Stimulated activated CD4-positive, alpha-beta T cell treated with anti-CD3 and anti-CD28 coated beads, Interleukin-1b, Interleukin-23, amount 100 ng/mL, for 48 hours (primary cell): Measurements from ENCODE around the gene TGFB1.

Source experiments
- DNase-seq: peaks from one replicate; pipeline ENCODE4 v3.0.0-alpha.2; 2020

TGFB1 gene

DNA sequence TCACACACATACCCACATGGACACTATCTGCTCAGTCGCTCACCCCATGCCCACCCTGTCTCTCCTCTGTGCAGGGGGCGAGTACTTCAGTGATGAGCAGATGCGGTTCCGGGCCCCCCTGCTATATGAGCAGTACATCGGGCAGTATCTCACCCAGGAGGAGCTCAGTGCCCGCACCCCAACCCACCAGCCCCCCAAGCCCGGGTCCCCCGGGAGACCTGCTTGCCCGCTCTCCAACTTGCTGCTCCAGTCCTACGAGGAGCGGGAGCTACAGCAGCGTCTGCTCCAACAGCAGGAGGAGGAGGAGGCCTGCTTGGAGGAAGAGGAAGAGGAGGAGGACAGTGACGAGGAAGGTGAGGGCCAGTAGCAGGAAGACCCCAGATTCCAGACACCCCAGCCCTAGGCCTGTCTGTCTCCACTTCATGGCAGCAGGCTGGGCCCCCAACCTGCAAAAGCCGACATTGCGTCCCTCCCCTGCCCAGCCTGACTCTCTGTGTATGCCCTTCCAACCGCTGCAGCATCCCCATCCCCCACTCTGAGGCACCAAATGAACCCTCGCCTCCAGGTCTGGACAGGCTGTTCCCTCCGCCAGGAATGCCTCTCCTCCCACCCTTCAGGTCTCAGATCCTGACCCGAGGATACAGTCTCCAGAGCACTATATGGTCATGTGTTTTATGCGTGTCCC, 34.1 kb downstream of the TGFB1 start:
- no peak for DNase-seq

DNA sequence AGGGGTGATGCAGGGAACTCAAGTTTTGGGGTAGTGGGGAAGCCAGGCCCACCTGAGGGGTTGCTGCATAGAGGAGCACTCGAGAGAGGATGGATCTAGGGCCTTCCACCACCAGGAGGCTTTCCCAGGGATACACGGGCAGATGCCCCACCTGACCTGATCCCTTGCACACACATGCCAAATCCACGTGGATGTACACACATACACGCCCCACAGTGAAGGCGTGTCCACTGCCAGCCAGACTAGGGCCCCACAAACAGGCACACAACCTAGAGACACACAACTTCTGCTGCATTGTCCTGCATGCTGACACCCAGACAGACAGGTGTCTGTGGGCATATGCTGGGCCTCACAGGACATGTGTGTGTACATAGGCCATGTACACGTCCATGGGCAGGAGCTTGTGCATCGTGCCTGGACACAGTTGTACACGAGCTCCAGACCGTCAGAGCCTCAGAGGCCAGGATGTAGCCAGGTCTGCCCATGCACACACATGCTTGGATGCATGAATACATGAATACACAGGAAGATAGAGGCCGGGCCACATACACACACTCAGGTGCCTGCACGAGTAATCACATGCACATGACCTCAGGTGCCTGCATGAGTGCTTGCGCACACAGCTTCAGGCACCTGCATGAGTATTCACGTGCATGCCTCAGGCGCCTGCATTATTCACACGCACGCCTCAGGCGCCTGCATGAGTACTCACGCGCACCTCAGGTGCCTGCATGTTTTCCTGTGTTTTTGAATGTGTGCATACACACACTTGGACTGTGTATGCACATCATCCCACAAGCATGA, 34.8 kb downstream of the TGFB1 start:
- DNase-seq = no peak

- no peak for DNase-seq
Observed at GRCh38 chr19:41316306-41316920, 37.3 kb downstream of the TGFB1 start.

DNA sequence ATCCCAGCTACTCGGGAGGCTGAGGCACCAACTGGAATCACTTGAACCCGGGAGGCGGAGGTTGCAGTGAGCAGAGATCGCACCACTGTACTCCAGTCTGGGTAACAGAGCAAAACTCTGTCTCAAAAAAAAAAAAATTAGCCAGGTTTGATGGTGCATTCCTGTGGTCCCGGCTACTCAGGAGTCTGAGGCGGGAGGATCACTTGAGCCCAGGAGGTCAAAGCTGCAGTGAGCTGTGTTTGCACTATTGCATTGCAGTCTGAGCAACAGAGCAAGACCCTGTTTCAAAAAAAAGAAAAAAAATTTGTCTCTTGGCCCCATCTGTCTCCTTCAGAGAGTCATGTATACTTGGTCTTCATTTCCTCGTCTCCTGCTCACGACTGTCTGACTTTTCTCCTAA, 42.1 kb downstream of the TGFB1 start:
- no peak for DNase-seq

DNA sequence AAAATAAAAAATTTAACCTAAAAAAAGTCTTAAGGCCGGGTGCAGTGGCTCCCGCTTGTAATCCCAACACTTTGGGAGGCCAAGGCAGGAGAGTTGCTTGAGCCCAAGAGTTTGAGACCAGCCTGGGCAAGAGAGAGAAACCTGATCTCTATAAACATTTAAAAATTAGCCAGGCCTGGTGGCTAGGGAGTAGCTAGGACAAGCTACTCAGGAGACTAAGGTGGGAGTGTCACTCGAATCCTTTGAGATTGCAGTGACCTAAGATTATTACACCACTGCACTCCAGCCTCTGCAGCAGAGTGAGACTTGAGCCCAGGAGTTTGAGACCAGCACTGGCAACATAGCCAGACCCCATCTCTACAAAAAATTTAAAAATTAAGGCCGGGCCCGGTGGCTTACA, 42.6 kb downstream of the TGFB1 start:
- DNase-seq = no peak

DNA sequence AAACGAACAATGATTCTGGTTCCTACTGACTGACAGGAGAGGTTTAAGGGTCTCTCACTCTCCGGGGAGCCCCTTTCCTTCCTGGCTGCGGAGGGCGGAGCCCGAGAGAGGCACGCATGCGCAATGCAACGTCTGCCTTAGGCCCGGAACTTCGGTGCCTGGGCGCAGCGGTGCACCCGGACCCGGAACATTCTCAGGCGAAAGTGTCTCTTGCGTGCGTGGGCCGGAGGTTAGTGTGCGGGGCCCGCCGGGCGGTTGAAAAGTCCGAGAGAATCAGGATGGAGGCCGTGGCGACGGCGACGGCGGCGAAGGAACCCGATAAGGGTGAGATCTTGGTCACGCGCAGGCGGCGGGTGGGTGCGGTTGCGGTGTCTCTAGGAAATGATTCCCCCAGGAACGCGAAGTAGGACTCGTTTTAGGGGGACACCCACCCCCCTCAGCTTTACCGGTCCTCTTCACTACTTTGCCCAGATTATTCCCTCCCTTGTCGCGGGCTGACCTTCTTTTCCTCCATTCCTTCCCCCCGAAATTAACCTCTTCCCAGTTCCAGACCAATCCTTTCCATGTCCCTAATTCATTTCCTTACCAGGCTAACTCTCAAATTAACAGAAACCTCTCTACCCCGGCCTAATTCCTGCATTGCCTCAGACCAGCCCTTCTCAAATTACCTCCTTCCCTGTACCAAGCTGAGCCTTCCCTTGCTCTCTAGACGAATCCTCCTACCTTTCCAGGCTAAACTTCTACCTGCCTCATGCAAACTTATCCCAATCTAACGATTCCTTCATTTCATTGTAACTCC, 43.5 kb downstream of the TGFB1 start, which contains the start of gene CCDC97:
Gene CCDC97, plus strand, starts transcription at position 140 of the 799 bp plus-strand sequence. Its CDS starts 139 bp downstream, at position 279.
- peak; percentile 88 for DNase-seq

DNA sequence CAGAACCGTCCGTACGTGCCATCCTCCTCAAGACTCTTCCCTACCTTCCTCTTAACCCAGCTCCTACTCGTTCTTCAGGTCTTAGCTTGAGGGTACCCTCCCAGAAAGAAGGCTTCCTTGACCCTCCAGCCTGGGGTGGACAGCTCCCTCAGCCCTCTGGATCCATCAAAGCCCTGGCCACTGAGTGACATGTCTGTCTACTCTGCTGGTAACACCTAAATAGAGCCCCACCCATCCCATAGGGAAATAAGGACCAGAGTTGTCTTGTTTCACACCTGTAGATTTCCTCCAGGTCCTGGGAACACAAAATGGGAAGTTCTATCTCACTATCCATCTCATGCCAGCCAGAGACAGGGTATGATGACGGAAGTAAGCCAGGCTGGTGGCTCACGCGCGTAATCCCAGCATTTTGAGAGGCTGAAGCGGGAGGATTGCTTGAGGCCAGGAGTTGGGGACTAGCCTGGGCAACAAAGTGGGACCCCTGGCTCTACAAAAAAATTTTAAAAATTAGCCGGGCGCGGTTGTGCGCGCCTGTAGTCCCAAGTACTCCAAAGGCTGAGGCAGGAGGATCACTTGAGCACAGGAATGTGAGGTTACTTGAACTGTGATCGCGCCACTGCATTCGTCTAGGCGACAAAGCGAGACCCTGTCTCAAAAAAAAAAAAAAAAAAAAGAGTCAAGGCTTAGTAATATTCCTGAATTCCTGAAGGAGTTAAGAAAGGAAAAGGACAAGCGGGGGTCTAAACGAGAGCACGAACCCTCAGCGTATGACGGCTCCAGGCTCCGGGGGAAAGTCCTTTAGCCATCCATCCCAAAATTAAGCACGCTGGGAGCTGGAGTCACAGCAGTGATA, 44.3 kb downstream of the TGFB1 start:
- no peak for DNase-seq

GRCh38 chr19:41308450-41309179, 45.1 kb downstream of the TGFB1 start:
- DNase-seq = peak; percentile 90

DNA sequence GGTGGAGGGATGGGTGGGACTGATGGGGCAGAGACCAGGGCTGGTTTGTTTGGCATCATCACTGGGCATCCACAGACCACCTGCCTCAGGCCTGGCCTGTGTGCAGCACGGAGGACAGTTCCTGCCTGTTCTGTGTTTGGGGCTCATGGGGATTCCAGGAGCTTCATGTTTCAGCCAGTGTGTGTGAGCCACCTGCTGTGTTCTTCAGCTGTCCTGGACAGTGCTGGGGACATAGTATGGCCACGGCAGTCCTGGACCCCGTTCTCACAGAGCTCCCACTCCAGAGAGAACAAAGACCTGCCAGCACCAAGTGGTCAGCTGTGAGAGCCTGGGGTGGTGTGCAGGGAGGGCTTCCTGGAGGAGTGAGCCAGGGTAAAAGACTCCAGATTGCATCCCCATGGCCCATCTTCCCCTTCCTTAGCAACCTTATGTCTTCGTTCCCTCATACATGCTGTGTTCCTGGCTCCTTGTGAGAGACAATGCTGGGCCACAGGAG, 45.7 kb downstream of the TGFB1 start:
- DNase-seq = no peak

- no peak for DNase-seq
Observed at GRCh38 chr19:41307090-41307875, 46.4 kb downstream of the TGFB1 start.

- no peak for DNase-seq
Observed at GRCh38 chr19:41305927-41306793, 47.6 kb downstream of the TGFB1 start.

DNA sequence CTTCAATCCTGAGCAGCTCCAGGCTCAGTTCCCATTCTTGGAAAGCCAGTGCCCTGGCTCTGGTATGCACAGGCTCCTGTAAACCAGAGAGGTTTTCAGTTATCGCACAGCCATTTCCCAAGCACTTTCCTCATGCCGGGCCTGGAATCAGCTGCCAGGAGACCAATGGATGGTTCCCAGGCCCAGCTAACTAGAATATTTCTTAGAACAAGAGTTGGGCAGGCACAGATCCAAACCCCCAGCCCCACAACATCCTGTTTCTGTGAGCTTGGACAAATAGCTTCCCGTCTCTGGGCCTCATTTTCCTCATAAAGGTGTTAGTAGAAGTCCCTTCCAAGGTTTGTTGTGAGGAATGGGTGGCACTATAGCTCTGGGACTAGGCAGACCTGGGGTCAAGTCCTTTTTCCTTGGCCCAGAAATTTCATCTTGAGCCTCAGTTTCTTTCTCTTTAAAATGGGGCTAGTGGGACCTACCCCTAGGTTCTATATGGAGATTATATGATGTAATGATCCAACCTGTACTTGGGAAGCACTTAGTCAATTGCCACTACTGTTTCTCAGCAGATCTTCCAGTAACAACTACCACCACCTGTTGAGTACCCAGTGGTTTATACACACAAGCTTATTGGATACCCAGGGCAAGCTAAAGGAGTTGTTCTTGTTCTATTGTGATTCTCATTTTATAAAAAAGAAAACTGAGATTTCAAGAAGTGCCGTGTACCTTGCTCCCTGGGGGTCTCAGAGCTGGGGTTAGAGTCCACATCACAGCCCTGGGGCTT, 48.8 kb downstream of the TGFB1 start:
- DNase-seq = no peak

- DNase-seq = no peak
Observed at GRCh38 chr19:41303954-41304353, 49.8 kb downstream of the TGFB1 start.

- peak; percentile 70 for DNase-seq
Observed at GRCh38 chr19:41302624-41303351, 50.9 kb downstream of the TGFB1 start.

DNA sequence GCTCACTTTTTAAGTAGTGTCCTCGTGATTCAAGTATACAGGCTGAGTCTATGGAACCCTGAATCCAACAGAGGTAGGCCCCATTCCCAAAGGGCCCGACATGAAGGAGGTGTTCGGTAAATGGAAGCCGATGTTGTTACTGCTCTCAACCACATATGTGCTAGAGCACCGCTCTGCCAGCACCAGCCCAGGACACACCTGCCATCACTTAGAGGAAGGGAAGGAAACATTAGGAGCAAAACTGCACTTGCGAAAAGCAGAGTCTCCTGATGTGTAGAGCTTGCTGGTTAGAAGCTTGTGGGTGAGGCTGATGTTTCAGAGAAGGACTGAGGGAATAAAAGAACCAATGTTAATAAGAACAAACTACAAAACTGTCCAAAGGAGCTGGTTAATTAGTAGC, 53.2 kb downstream of the TGFB1 start:
- no peak for DNase-seq

DNA sequence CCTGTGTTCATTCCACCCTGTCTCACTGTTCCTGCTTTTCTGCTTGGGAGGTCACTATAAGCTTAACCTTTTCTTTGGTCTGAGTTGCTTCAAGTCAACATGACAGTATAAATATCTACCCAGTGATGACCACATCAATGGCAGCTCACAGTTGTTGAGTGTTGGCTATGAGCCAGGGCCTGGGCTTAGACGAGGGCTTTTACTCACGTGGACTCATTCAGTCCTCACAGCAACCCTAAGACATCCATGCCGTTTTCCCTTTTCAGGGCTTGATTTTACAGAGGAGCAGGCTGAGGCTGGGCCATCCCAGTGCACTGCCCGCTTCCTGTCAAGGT, 54.0 kb downstream of the TGFB1 start:
- DNase-seq = no peak

- no peak for DNase-seq
Observed at GRCh38 chr19:41299046-41299754, 54.5 kb downstream of the TGFB1 start.
